Sigmoid colon (tissue), 4 donors: ENCODE measurements around the gene TNNC1.

ENCODE experiments used
- EP300 ChIP-seq, 4 donors: sonication (generic); formaldehyde crosslinking; IDR thresholded peaks; one replicate each; pipeline ENCODE4 v1.6.1; 2017; ENCODE audit warnings: antibody characterized with exemption in 4 of 4
- POLR2A ChIP-seq, 2 donors: fragments of 450-650 bp; IDR thresholded peaks; one replicate each; pipeline ENCODE4 v1.6.1; 2016; ENCODE audit warnings: antibody characterized with exemption in 2 of 2, mild to moderate bottlenecking in 2 of 2, moderate library complexity in 2 of 2
- TF ChIP-seq, protein P1 (sequence below), 4 experiments: fragments of 450-650 bp in 3 of 4; fragments of 200-600 bp in 1 of 4; IDR thresholded peaks; one replicate each; pipeline ENCODE4 v1.5.1; 2016 to 2019; ENCODE audit warnings: antibody characterized with exemption in 4 of 4, mild to moderate bottlenecking in 3 of 4, moderate library complexity in 2 of 4

DNA sequence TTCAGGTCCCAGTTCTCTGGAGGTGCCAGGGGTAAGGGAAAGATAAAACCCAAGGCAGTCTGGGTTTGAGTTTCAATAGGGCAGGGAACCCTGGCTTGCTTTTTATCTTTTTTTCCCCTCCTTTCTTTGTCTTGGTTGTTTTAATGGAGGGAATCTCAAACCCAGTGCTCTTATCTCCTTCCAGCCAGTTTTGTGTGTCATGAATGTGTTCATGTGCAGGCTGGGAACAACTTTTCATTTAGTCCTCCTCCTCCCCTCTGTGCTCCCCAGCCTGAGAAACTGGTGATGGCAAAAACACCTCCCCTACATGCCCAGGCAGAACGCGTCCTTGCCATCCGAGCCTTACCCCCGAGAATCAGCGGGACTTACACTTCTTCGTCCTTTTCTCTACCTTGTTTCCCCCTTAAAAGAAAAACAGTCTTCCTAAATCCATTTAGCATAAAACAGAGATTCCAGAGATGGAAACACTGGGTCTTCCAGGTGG, 19.8 kb downstream of the TNNC1 start:
- TF ChIP-seq, protein P1, sequence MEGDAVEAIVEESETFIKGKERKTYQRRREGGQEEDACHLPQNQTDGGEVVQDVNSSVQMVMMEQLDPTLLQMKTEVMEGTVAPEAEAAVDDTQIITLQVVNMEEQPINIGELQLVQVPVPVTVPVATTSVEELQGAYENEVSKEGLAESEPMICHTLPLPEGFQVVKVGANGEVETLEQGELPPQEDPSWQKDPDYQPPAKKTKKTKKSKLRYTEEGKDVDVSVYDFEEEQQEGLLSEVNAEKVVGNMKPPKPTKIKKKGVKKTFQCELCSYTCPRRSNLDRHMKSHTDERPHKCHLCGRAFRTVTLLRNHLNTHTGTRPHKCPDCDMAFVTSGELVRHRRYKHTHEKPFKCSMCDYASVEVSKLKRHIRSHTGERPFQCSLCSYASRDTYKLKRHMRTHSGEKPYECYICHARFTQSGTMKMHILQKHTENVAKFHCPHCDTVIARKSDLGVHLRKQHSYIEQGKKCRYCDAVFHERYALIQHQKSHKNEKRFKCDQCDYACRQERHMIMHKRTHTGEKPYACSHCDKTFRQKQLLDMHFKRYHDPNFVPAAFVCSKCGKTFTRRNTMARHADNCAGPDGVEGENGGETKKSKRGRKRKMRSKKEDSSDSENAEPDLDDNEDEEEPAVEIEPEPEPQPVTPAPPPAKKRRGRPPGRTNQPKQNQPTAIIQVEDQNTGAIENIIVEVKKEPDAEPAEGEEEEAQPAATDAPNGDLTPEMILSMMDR (IDR thresholded peaks at IDR 0.05): no peak
- TF ChIP-seq EP300 (IDR thresholded peaks at IDR 0.05) (no peak), POLR2A (IDR thresholded peaks at IDR 0.05) (no peak)
